ENCODE measurements around the gene CARD10. TPM values are rescaled to one million over a fixed set of nuclear protein-coding genes. Genes with fewer than 3 reads are reported as not detected.

Gene CARD10
- polyA plus RNA-seq, 1 donor from 2014 or later, result 0.36 TPM

- no peak overlapping the region for H3K4me3 ChIP-seq (ENCODE audit: low read length)
- H4K20me1 ChIP-seq (ENCODE audit: insufficient read depth), result no peaks in the 10 kb centered on the region
- no peaks in the 10 kb centered on the region for H3K27me3 ChIP-seq (ENCODE audit: insufficient read depth, low read depth, low read length)
- no peaks in the 10 kb centered on the region for H3K79me2 ChIP-seq (replicated peaks; ENCODE audit: insufficient read depth, low read length)
- no peak overlapping the region for H3K9ac ChIP-seq (ENCODE audit: low read length)
- no peaks in the 10 kb centered on the region for H3F3A ChIP-seq (ENCODE audit: insufficient read depth, low read length, poor library complexity, severe bottlenecking)
- H3K9me2 ChIP-seq (ENCODE audit: insufficient read depth, low read length), result no peaks in the 10 kb centered on the region
- H2AFZ ChIP-seq (ENCODE audit: low read depth, low read length), result no peak overlapping the region
- no peaks in the 10 kb centered on the region for H3K36me3 ChIP-seq (ENCODE audit: insufficient read depth, low read length)
- no peaks in the 10 kb centered on the region for H3K9me3 ChIP-seq (ENCODE audit: low read length)
- no peak overlapping the region for H3K4me2 ChIP-seq (ENCODE audit: low read length)
- H3K27ac ChIP-seq (ENCODE audit: low read length), result no peak overlapping the region
- no peak for TF ChIP-seq EZH2 (IDR thresholded peaks at IDR 0.05; ENCODE audit: borderline replicate concordance, insufficient read depth, low read length, poor library complexity, severe bottlenecking)
- no peak for TF ChIP-seq REST (IDR thresholded peaks at IDR 0.05; ENCODE audit: borderline replicate concordance)
- no peak for TF ChIP-seq TAF1 (IDR thresholded peaks at IDR 0.05; ENCODE audit: low read depth)
- TF ChIP-seq, protein P1, sequence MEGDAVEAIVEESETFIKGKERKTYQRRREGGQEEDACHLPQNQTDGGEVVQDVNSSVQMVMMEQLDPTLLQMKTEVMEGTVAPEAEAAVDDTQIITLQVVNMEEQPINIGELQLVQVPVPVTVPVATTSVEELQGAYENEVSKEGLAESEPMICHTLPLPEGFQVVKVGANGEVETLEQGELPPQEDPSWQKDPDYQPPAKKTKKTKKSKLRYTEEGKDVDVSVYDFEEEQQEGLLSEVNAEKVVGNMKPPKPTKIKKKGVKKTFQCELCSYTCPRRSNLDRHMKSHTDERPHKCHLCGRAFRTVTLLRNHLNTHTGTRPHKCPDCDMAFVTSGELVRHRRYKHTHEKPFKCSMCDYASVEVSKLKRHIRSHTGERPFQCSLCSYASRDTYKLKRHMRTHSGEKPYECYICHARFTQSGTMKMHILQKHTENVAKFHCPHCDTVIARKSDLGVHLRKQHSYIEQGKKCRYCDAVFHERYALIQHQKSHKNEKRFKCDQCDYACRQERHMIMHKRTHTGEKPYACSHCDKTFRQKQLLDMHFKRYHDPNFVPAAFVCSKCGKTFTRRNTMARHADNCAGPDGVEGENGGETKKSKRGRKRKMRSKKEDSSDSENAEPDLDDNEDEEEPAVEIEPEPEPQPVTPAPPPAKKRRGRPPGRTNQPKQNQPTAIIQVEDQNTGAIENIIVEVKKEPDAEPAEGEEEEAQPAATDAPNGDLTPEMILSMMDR (IDR thresholded peaks at IDR 0.05; ENCODE audit: poor library complexity, severe bottlenecking), result no peak
- no peak for TF ChIP-seq POLR2AphosphoS5 (IDR thresholded peaks at IDR 0.05)
- no peak for TF ChIP-seq EP300 (conservative IDR thresholded peaks at IDR 0.05; ENCODE audit: poor library complexity, severe bottlenecking)
- no peak for TF ChIP-seq RAD21 (conservative IDR thresholded peaks at IDR 0.05)
- TF ChIP-seq MXI1 (conservative IDR thresholded peaks at IDR 0.05; ENCODE audit: poor library complexity, severe bottlenecking), result no peak
- no peak for TF ChIP-seq SMC3 (conservative IDR thresholded peaks at IDR 0.05; ENCODE audit: poor library complexity)
Measured at GRCh38 chr22:37547251-37547741, 28.1 kb upstream of the CARD10 start.

GRCh38 chr22:37546437-37547250, 27.4 kb upstream of the CARD10 start:
- Histone ChIP-seq H3K9me3 (ENCODE audit: low read length) (no peaks in the 10 kb centered on the region), H2AFZ (ENCODE audit: low read depth, low read length) (no peak overlapping the region), H3K79me2 (replicated peaks; ENCODE audit: insufficient read depth, low read length) (no peaks in the 10 kb centered on the region), H3K27me3 (ENCODE audit: insufficient read depth, low read depth, low read length) (no peaks in the 10 kb centered on the region), H3K36me3 (ENCODE audit: insufficient read depth, low read length) (no peaks in the 10 kb centered on the region), H4K20me1 (ENCODE audit: insufficient read depth) (no peaks in the 10 kb centered on the region), H3K9me2 (ENCODE audit: insufficient read depth, low read length) (no peaks in the 10 kb centered on the region), H3K4me2 (ENCODE audit: low read length) (no peak overlapping the region), H3K9ac (ENCODE audit: low read length) (no peak overlapping the region), H3K4me3 (ENCODE audit: low read length) (no peak overlapping the region), H3F3A (ENCODE audit: insufficient read depth, low read length, poor library complexity, severe bottlenecking) (no peaks in the 10 kb centered on the region), H3K27ac (ENCODE audit: low read length) (no peak overlapping the region)
- TF ChIP-seq EZH2 (IDR thresholded peaks at IDR 0.05; ENCODE audit: borderline replicate concordance, insufficient read depth, low read length, poor library complexity, severe bottlenecking), result no peak
